K562 (cell line): Measurements from ENCODE around the gene NACC1. TPM values are rescaled to one million over a fixed set of nuclear protein-coding genes. Genes with fewer than 3 reads are reported as not detected.

Experiments
- CREBBP ChIP-seq: IDR thresholded peaks from one replicate; pipeline ENCODE4 v1.6.1; 2012; ENCODE audit warnings: low read depth, mild to moderate bottlenecking, control low read depth, inconsistent platforms, low read length
- E4F1 ChIP-seq: fragments of 250-450 bp; sonication (Bioruptor Pico); IDR thresholded peaks from 2 replicates; pipeline ENCODE4 v1.5.0; 2021; ENCODE audit warnings: mild to moderate bottlenecking, borderline replicate concordance
- HBP1 ChIP-seq: fragments of 450-650 bp; formaldehyde crosslinking; IDR thresholded peaks from 2 replicates; pipeline ENCODE4 v1.4.0; 2022; ENCODE audit warnings: missing genetic modification characterization
- HSF4 ChIP-seq: fragments of 250-450 bp; sonication (Bioruptor Pico); IDR thresholded peaks from 2 replicates; pipeline ENCODE4 v2.1.2; 2022; ENCODE audit warnings: mild to moderate bottlenecking, moderate library complexity, borderline replicate concordance
- JUN ChIP-seq, 2 experiments: sonication (generic) in 1 of 2; formaldehyde crosslinking in 1 of 2; IDR thresholded peaks; 2 replicates each; pipeline versions ENCODE4 v1.6.1 to v1.8.0; 2012 to 2022; ENCODE audit warnings: borderline replicate concordance in 2 of 2, mild to moderate bottlenecking in 2 of 2, improper control_type of control experiment in 1 of 2, low read depth in 1 of 2, low read length in 1 of 2, missing genetic modification reagents in 1 of 2
- KLF1 ChIP-seq: fragments of 450-650 bp; IDR thresholded peaks from 2 replicates; pipeline ENCODE4 v1.6.1; 2016; ENCODE audit warnings: missing genetic modification characterization, missing compliant biosample characterization
- NR1H2 ChIP-seq: sonication (generic); formaldehyde crosslinking; IDR thresholded peaks from 2 replicates; pipeline ENCODE4 v1.4.0; 2020; ENCODE audit warnings: mild to moderate bottlenecking, missing genetic modification reagents
- POLR2H ChIP-seq: IDR thresholded peaks from 2 replicates; pipeline ENCODE4 v1.6.1; 2016; ENCODE audit warnings: missing genetic modification characterization, low read depth, mild to moderate bottlenecking, control low read depth, missing compliant biosample characterization, moderate library complexity
- SIN3A ChIP-seq, 2 experiments: fragments of 150-350 bp in 1 of 2; IDR thresholded peaks; 2 replicates each; pipeline ENCODE4 v1.6.1; 2011 to 2016; ENCODE audit warnings: borderline replicate concordance in 2 of 2, low read depth in 2 of 2, low read length in 2 of 2, mild to moderate bottlenecking in 2 of 2, moderate library complexity in 2 of 2; ENCODE audit not compliant: control insufficient read depth in 1 of 2
- SRF ChIP-seq, 2 experiments: fragments of 250-450, 450-650 bp in 1 of 2; sonication (Bioruptor Pico) in 1 of 2; sonication (generic) in 1 of 2; formaldehyde crosslinking; IDR thresholded peaks; 2 replicates each; pipeline versions ENCODE4 v1.5.0 to v1.5.1; 2020 to 2022; ENCODE audit warnings: mild to moderate bottlenecking in 1 of 2, missing genetic modification reagents in 1 of 2
- STAT5B ChIP-seq: fragments of 250-450 bp; sonication (Bioruptor Pico); IDR thresholded peaks from 2 replicates; pipeline ENCODE4 v1.8.0; 2021; ENCODE audit warnings: mild to moderate bottlenecking, inconsistent platforms
- TAF9B ChIP-seq: fragments of 450-650 bp; IDR thresholded peaks from 2 replicates; pipeline ENCODE4 v1.6.1; 2018; ENCODE audit warnings: mild to moderate bottlenecking; ENCODE audit not compliant: partially characterized antibody
- ZBTB12 ChIP-seq: fragments of 250-450 bp; sonication (Bioruptor Pico); IDR thresholded peaks from 2 replicates; pipeline ENCODE4 v1.4.0; 2020
- ZFX ChIP-seq: sonication (generic); formaldehyde crosslinking; IDR thresholded peaks from 2 replicates; pipeline ENCODE4 v1.8.0; 2022; ENCODE audit warnings: mild to moderate bottlenecking, missing genetic modification reagents, moderate library complexity
- ZNF511 ChIP-seq: sonication (generic); formaldehyde crosslinking; IDR thresholded peaks from 2 replicates; pipeline ENCODE4 v1.8.0; 2022; ENCODE audit warnings: mild to moderate bottlenecking, missing genetic modification reagents
- ZNF518B ChIP-seq: fragments of 250-450 bp; sonication (Bioruptor Pico); IDR thresholded peaks from 2 replicates; pipeline ENCODE4 v1.5.0; 2021; ENCODE audit warnings: mild to moderate bottlenecking, moderate library complexity
- polyA plus RNA-seq, 8 experiments: library from polyadenylated mRNA; depleted of rRNA in 4 of 8; stranded (reverse) in 5 of 8; unstranded in 3 of 8; fragments of >200 nt; fragmentation: Nextera tagmentation in 2 of 8; fragmentation: Illumina TruSeq in 1 of 8; extraction: Ambion mirVana in 2 of 8; extraction: Trizol in 1 of 8; gene quantifications; 2 replicates each; pipeline versions ENCODE4 v1.2.1 to v1.2.3, GENCODE V29; 2011 to 2014; ENCODE audit warnings: inconsistent platforms in 1 of 8, missing spikeins in 1 of 8
- total RNA-seq, 7 experiments: library from RNA; depleted of rRNA in 6 of 7; stranded (reverse); fragments of >200 nt in 6 of 7; fragmentation: Illumina TruSeq in 2 of 7; extraction: Trizol in 2 of 7; gene quantifications; 2 replicates each; pipeline versions ENCODE4 v1.2.1 to v1.2.3, GENCODE V29; 2011 to 2021; ENCODE audit warnings: low replicate concordance in 1 of 7

NACC1 gene
- total and polyA plus RNA-seq, 9 of the 15 experiments (the other 6 are each of a cell fraction or from before 2014, with no cell fraction given): 0.04 to 96.6 (median 25.8) TPM

GRCh38 chr19:13097463-13098258 is 20.4 kb upstream of the NACC1 start (continued):
- no peak for TF ChIP-seq STAT5B (CRISPR knock-in tag)
- TF ChIP-seq KLF1 (tag): no peak
- TF ChIP-seq JUN (IDR thresholded peaks at IDR 0.05; ENCODE audit: borderline replicate concordance, low read depth, low read length): no peak
- TF ChIP-seq JUN (CRISPR knock-in tag; IDR thresholded peaks at IDR 0.05; ENCODE audit: borderline replicate concordance): no peak
- no peak for TF ChIP-seq HSF4
- TF ChIP-seq E4F1 (CRISPR knock-in tag): peak; percentile 75; the same call in 1 of the 2 replicates
- no peak for TF ChIP-seq NR1H2 (CRISPR knock-in tag)
- TF ChIP-seq POLR2H (tag): no peak; the same call in none of the 2 replicates
- no peak for TF ChIP-seq CREBBP
- TF ChIP-seq TAF9B: no peak
- TF ChIP-seq SRF (CRISPR knock-in tag; IDR thresholded peaks at IDR 0.05): peak in 1 of 2 experiments; percentile 28; a peak in 1 of 4 replicates
- no peak for TF ChIP-seq ZNF511 (CRISPR knock-in tag)
- peak; percentile 83 for TF ChIP-seq HBP1 (CRISPR knock-in tag)
- TF ChIP-seq SIN3A (IDR thresholded peaks at IDR 0.05; ENCODE audit: borderline replicate concordance in 2 of 2, control insufficient read depth in 1 of 2, low read depth in 2 of 2, low read length in 2 of 2): peak; percentile 45 to 59; a peak in 2 of 4 replicates
- TF ChIP-seq ZBTB12 (CRISPR knock-in tag): no peak
- no peak for TF ChIP-seq ZFX (CRISPR knock-in tag)
- TF ChIP-seq ZNF518B (CRISPR knock-in tag): peak; percentile 24; the same call in 1 of the 2 replicates
